Stimulated activated naive CD8-positive, alpha-beta T cell treated with anti-CD3 and anti-CD28 coated beads, Interleukin-15, Interleukin-2, amounts not matched to agents 100 ng/mL and 50 ng/mL, for 24 hours (primary cell): ENCODE measurements around the gene CXXC4.

Experiments used
- H3K27ac Mint-ChIP-seq: one replicate; pipeline ENCODE4 v1.8.0; 2021; ENCODE audit warnings: mild to moderate bottlenecking, mixed read lengths
- H3K27me3 Mint-ChIP-seq: one replicate; pipeline ENCODE4 v1.8.0; 2021; ENCODE audit warnings: mixed read lengths
- H3K36me3 Mint-ChIP-seq: one replicate; pipeline ENCODE4 v1.8.0; 2021; ENCODE audit warnings: low read depth, mixed read lengths
- H3K4me1 Mint-ChIP-seq: one replicate; pipeline ENCODE4 v1.8.0; 2021; ENCODE audit warnings: low read depth, mixed read lengths
- H3K4me3 Mint-ChIP-seq: one replicate; pipeline ENCODE4 v1.8.0; 2021; ENCODE audit warnings: mild to moderate bottlenecking, mixed read lengths
- H3K9me3 Mint-ChIP-seq: one replicate; pipeline ENCODE4 v1.8.0; 2021; ENCODE audit warnings: mixed read lengths

Gene CXXC4

GRCh38 chr4:104493081-104493831 lies 1.4 kb downstream of the CXXC4 start:
- Mint-ChIP-seq H3K27me3 (peaks cover 83% of the 10 kb centered on the region), H3K27ac (no peak overlapping the region), H3K9me3 (no peaks in the 10 kb centered on the region), H3K4me3 (no peak overlapping the region), H3K4me1 (peaks cover 36% of the 10 kb centered on the region), H3K36me3 (no peaks in the 10 kb centered on the region)

- Mint-ChIP-seq H3K36me3 (no peaks in the 10 kb centered on the region), H3K27ac (no peak overlapping the region), H3K4me3 (peak overlapping the region; percentile 56), H3K9me3 (no peaks in the 10 kb centered on the region), H3K27me3 (peaks cover 84% of the 10 kb centered on the region), H3K4me1 (peaks cover 36% of the 10 kb centered on the region)
These were observed 2.4 kb downstream of the CXXC4 start for GRCh38 chr4:104492183-104492771.

- no peaks in the 10 kb centered on the region for H3K36me3 Mint-ChIP-seq
- peak overlapping the region; percentile 65 for H3K4me3 Mint-ChIP-seq
- peaks cover 36% of the 10 kb centered on the region for H3K4me1 Mint-ChIP-seq
- no peak overlapping the region for H3K27ac Mint-ChIP-seq
- H3K9me3 Mint-ChIP-seq = no peaks in the 10 kb centered on the region
- peaks cover 85% of the 10 kb centered on the region for H3K27me3 Mint-ChIP-seq
These were observed 3.1 kb downstream of the CXXC4 start for GRCh38 chr4:104491481-104492182.

GRCh38 chr4:104490770-104491480 lies 3.8 kb downstream of the CXXC4 start:
- peaks cover 36% of the 10 kb centered on the region for H3K4me1 Mint-ChIP-seq

GRCh38 chr4:104490096-104490769 lies 4.5 kb downstream of the CXXC4 start:
- Mint-ChIP-seq H3K9me3 (no peaks in the 10 kb centered on the region), H3K36me3 (no peaks in the 10 kb centered on the region), H3K4me3 (peak overlapping the region; percentile 73), H3K27ac (peak overlapping the region; percentile 72), H3K4me1 (peaks cover 30% of the 10 kb centered on the region), H3K27me3 (peaks cover 77% of the 10 kb centered on the region)

More at GRCh38 chr4:104490770-104491480, 3.8 kb downstream of the CXXC4 start:
- peak overlapping the region; percentile 73 for H3K4me3 Mint-ChIP-seq
- no peak overlapping the region for H3K27ac Mint-ChIP-seq
- peaks cover 79% of the 10 kb centered on the region for H3K27me3 Mint-ChIP-seq
- no peaks in the 10 kb centered on the region for H3K9me3 Mint-ChIP-seq
- H3K36me3 Mint-ChIP-seq = no peaks in the 10 kb centered on the region

- H3K27me3 Mint-ChIP-seq = peaks cover 76% of the 10 kb centered on the region
- peaks cover 26% of the 10 kb centered on the region for H3K4me1 Mint-ChIP-seq
- H3K4me3 Mint-ChIP-seq = no peak overlapping the region
- H3K9me3 Mint-ChIP-seq = no peaks in the 10 kb centered on the region
- no peaks in the 10 kb centered on the region for H3K36me3 Mint-ChIP-seq
- no peak overlapping the region for H3K27ac Mint-ChIP-seq
These were observed 5.0 kb downstream of the CXXC4 start for GRCh38 chr4:104489731-104490095.

- Mint-ChIP-seq H3K27me3 (peaks cover 67% of the 10 kb centered on the region), H3K27ac (no peak overlapping the region), H3K4me1 (peaks cover 18% of the 10 kb centered on the region), H3K9me3 (no peaks in the 10 kb centered on the region), H3K36me3 (no peaks in the 10 kb centered on the region), H3K4me3 (no peak overlapping the region)
These were observed 6.5 kb downstream of the CXXC4 start for GRCh38 chr4:104488151-104488550.

- no peaks in the 10 kb centered on the region for H3K36me3 Mint-ChIP-seq
- no peak overlapping the region for H3K4me3 Mint-ChIP-seq
- no peak overlapping the region for H3K27ac Mint-ChIP-seq
- H3K9me3 Mint-ChIP-seq = no peaks in the 10 kb centered on the region
- peaks cover 67% of the 10 kb centered on the region for H3K27me3 Mint-ChIP-seq
- peaks cover 13% of the 10 kb centered on the region for H3K4me1 Mint-ChIP-seq
These were observed 7.8 kb downstream of the CXXC4 start for GRCh38 chr4:104486716-104487504.

- peaks cover 3% of the 10 kb centered on the region for H3K27me3 Mint-ChIP-seq
- no peaks in the 10 kb centered on the region for H3K4me1 Mint-ChIP-seq
- no peaks in the 10 kb centered on the region for H3K36me3 Mint-ChIP-seq
- no peaks in the 10 kb centered on the region for H3K9me3 Mint-ChIP-seq
- H3K4me3 Mint-ChIP-seq = no peak overlapping the region
- H3K27ac Mint-ChIP-seq = no peak overlapping the region
These were observed 19.0 kb downstream of the CXXC4 start for GRCh38 chr4:104475652-104476051.

- Mint-ChIP-seq H3K27ac (no peak overlapping the region), H3K27me3 (peaks cover 3% of the 10 kb centered on the region), H3K9me3 (no peaks in the 10 kb centered on the region), H3K36me3 (no peaks in the 10 kb centered on the region), H3K4me3 (no peak overlapping the region), H3K4me1 (no peaks in the 10 kb centered on the region)
These were observed 21.9 kb downstream of the CXXC4 start for GRCh38 chr4:104472766-104473165.

GRCh38 chr4:104470770-104471169 lies 23.9 kb downstream of the CXXC4 start:
- no peaks in the 10 kb centered on the region for H3K36me3 Mint-ChIP-seq
- H3K4me1 Mint-ChIP-seq = no peaks in the 10 kb centered on the region
- H3K9me3 Mint-ChIP-seq = no peaks in the 10 kb centered on the region
- no peak overlapping the region for H3K27ac Mint-ChIP-seq
- H3K27me3 Mint-ChIP-seq = peaks cover 3% of the 10 kb centered on the region
- no peak overlapping the region for H3K4me3 Mint-ChIP-seq

GRCh38 chr4:104469794-104470193 lies 24.9 kb downstream of the CXXC4 start:
- no peak overlapping the region for H3K27ac Mint-ChIP-seq
- H3K9me3 Mint-ChIP-seq = no peaks in the 10 kb centered on the region
- no peaks in the 10 kb centered on the region for H3K4me1 Mint-ChIP-seq
- H3K27me3 Mint-ChIP-seq = peaks cover under 1% of the 10 kb centered on the region
- H3K4me3 Mint-ChIP-seq = no peak overlapping the region
- no peaks in the 10 kb centered on the region for H3K36me3 Mint-ChIP-seq

- Mint-ChIP-seq H3K9me3 (no peaks in the 10 kb centered on the region), H3K27me3 (no peaks in the 10 kb centered on the region), H3K36me3 (no peaks in the 10 kb centered on the region), H3K4me3 (no peak overlapping the region), H3K4me1 (no peaks in the 10 kb centered on the region), H3K27ac (no peak overlapping the region)
These were observed 29.1 kb downstream of the CXXC4 start for GRCh38 chr4:104465619-104466018.

- Mint-ChIP-seq H3K27me3 (no peaks in the 10 kb centered on the region), H3K9me3 (no peaks in the 10 kb centered on the region), H3K27ac (no peak overlapping the region), H3K36me3 (no peaks in the 10 kb centered on the region), H3K4me3 (no peak overlapping the region), H3K4me1 (no peaks in the 10 kb centered on the region)
These were observed 29.5 kb downstream of the CXXC4 start for GRCh38 chr4:104465201-104465600.
